Urinary bladder (tissue), 4 donors: ENCODE measurements around the gene LETM1. TPM values are rescaled to one million over a fixed set of nuclear protein-coding genes. Genes with fewer than 3 reads are reported as not detected.
"Not testable (repeated sequence)": the region's sequence is repeated elsewhere in the genome, so short reads cannot be mapped to it uniquely, and the experiment has no call there.

Source experiments
- DNase-seq: peaks from one replicate; pipeline ENCODE4 v3.0.0-alpha.2; 2015; ENCODE audit errors: extremely low spot score
- H3K27ac ChIP-seq: one replicate; pipeline ENCODE4 v1.5.1; 2013; ENCODE audit warnings: low read depth, mild to moderate bottlenecking, moderate library complexity
- H3K36me3 ChIP-seq: one replicate; pipeline ENCODE4 v1.6.1; 2013; ENCODE audit warnings: mild to moderate bottlenecking, moderate library complexity; ENCODE audit not compliant: insufficient read depth
- H3K4me1 ChIP-seq: one replicate; pipeline ENCODE4 v1.6.1; 2013; ENCODE audit warnings: mild to moderate bottlenecking, moderate library complexity; ENCODE audit not compliant: insufficient read depth
- H3K4me3 ChIP-seq: one replicate; pipeline ENCODE4 v1.5.1; 2013; ENCODE audit warnings: low read depth, low read length
- WGBS: extraction: QIAGEN DNeasy Blood & Tissue Kit; methylation state at CpG from one replicate; pipeline ENCODE4 v1.1.7; 2013; 5-methylcytosine and 5-hydroxymethylcytosine counted together
- polyA plus RNA-seq: library from polyadenylated mRNA; stranded (reverse); fragments of 200-250 nt; gene quantifications from one replicate; pipeline ENCODE4 v1.2.3, GENCODE V29; 2013
- total RNA-seq: library from RNA; depleted of rRNA; stranded (reverse); fragments of >200 nt; gene quantifications from one replicate; pipeline ENCODE4 v1.2.3, GENCODE V29; 2014
- donor health status: healthy with polysubstance abuse.
- donor health status: healthy.

Gene LETM1
- total and polyA plus RNA-seq, 2 donors, result 15.6 to 19.0 TPM

- no peaks in the 10 kb centered on the region for H3K4me1 ChIP-seq
- 82% methylated on average over 9 of the region's 9 CpGs for WGBS
- H3K27ac ChIP-seq, result no peak overlapping the region
- no peak overlapping the region for H3K4me3 ChIP-seq
- no peaks in the 10 kb centered on the region for H3K36me3 ChIP-seq
- DNase-seq, result no peak
Measured at GRCh38 chr4:1852904-1853623, 2.9 kb downstream of the LETM1 start.

- Histone ChIP-seq H3K4me1 (peaks cover 1% of the 10 kb centered on the region), H3K27ac (no peak overlapping the region), H3K4me3 (no peak overlapping the region), H3K36me3 (no peaks in the 10 kb centered on the region)
- DNase-seq, result no peak
- WGBS, result 84% methylated on average over 16 of the region's 16 CpGs
Measured at GRCh38 chr4:1851575-1852410, 4.2 kb downstream of the LETM1 start.

DNA sequence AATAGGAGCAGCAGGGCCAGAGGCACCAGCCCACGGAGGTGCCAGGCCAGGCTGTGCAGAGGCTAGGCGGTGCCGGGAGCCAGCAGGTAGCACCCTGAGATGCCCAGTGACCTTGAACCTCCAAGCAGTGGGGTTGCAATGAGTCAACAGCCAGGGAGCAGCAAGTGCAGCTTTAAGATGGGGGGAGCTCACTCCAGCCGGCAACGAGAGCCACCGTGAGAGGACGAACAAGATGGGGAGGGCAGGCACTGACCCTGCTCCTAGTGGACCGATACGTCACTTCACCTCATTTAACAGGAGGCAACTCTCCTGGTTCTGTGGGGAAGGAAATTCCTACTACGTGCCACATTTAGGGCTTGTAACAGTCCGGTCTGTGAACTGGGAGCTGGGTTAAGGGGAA lies 4.8 kb downstream of the LETM1 start:
- peaks cover 1% of the 10 kb centered on the region for H3K4me1 ChIP-seq
- DNase-seq, result no peak
- WGBS, result 75% methylated on average over 11 of the region's 11 CpGs
- H3K27ac ChIP-seq, result no peak overlapping the region
- H3K4me3 ChIP-seq, result no peak overlapping the region
- H3K36me3 ChIP-seq, result no peaks in the 10 kb centered on the region

- 91% methylated on average over 10 of the region's 10 CpGs for WGBS
Measured at GRCh38 chr4:1850276-1850675, 5.7 kb downstream of the LETM1 start.

DNA sequence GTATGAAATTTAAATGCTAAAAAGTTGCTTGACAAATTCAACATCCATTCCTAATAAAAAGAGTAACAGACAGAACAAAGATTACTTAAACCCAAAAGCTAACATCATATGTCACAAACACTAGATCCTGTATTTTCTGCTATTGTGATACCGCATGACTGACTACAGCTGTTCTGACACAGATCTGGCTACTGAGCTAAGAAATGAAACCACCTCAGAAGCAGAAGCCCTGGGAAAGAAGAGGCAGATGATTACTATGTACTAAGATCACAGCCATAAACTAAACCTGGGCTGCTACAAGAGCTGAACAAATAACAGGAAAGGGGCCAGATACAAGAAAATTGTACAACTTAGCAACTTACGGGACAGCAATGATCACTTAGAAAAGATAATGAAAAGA lies 9.4 kb downstream of the LETM1 start:
- Histone ChIP-seq H3K36me3 (no peaks in the 10 kb centered on the region), H3K4me1 (peaks cover 1% of the 10 kb centered on the region), H3K4me3 (no peak overlapping the region), H3K27ac (no peak overlapping the region)
- WGBS, result 91% methylated on average over 2 of the region's 2 CpGs
- no peak for DNase-seq

More at GRCh38 chr4:1850276-1850675, 5.7 kb downstream of the LETM1 start:
- H3K27ac ChIP-seq, result no peak overlapping the region
- peaks cover 1% of the 10 kb centered on the region for H3K4me1 ChIP-seq
- DNase-seq, result no peak
- H3K36me3 ChIP-seq, result no peaks in the 10 kb centered on the region
- no peak overlapping the region for H3K4me3 ChIP-seq

- WGBS, result 96% methylated on average over 10 of the region's 10 CpGs
- not testable (repeated sequence) for H3K4me1 ChIP-seq, H3K36me3 ChIP-seq, H3K4me3 ChIP-seq, H3K27ac ChIP-seq, DNase-seq
Measured at GRCh38 chr4:1844618-1845017, 11.3 kb downstream of the LETM1 start.

- Histone ChIP-seq H3K4me3 (no peak overlapping the region), H3K27ac (no peak overlapping the region), H3K36me3 (no peaks in the 10 kb centered on the region), H3K4me1 (peaks cover 1% of the 10 kb centered on the region)
- DNase-seq, result no peak
- 60% methylated on average over 10 of the region's 10 CpGs for WGBS
Measured at GRCh38 chr4:1843852-1844251, 12.1 kb downstream of the LETM1 start.

- Histone ChIP-seq H3K4me1 (peaks cover 1% of the 10 kb centered on the region), H3K4me3 (no peak overlapping the region), H3K36me3 (no peaks in the 10 kb centered on the region), H3K27ac (no peak overlapping the region)
- DNase-seq, result no peak
- WGBS, result 78% methylated on average over 17 of the region's 17 CpGs
Measured at GRCh38 chr4:1842993-1843448, 12.9 kb downstream of the LETM1 start.

DNA sequence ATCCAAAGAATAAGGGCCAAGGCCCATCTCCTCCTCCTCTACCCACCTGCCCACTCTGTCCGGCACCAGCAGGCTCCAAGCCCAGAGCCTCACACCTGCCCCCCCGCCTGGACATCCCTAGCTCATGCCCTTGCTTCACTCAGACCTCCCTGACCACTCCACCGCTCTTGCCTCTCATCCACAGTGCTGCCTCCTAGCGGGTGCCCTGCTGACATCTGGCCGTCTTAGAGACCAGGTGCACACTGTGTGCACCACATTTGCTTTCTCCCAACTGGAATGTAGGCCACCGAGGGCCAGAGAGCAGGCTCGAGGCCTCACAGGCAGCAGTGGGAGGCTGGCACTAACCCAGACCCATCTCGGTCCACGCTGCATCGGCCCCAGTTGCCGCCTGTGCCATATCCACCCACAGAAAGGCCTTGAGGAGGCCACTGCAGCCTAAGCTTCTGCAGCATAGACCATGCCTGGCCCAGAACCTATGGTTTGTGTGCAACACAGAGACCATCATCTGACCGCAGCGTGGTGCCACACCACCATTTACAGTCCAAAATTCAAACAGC lies 13.5 kb downstream of the LETM1 start:
- DNase-seq, result no peak
- no peak overlapping the region for H3K4me3 ChIP-seq
- no peak overlapping the region for H3K27ac ChIP-seq
- WGBS, result 91% methylated on average over 13 of the region's 13 CpGs
- H3K4me1 ChIP-seq, result peaks cover 1% of the 10 kb centered on the region
- no peaks in the 10 kb centered on the region for H3K36me3 ChIP-seq

GRCh38 chr4:1841887-1842210 lies 14.1 kb downstream of the LETM1 start:
- H3K4me1 ChIP-seq, result no peaks in the 10 kb centered on the region
- 88% methylated on average over 9 of the region's 9 CpGs for WGBS
- H3K36me3 ChIP-seq, result no peaks in the 10 kb centered on the region

DNA sequence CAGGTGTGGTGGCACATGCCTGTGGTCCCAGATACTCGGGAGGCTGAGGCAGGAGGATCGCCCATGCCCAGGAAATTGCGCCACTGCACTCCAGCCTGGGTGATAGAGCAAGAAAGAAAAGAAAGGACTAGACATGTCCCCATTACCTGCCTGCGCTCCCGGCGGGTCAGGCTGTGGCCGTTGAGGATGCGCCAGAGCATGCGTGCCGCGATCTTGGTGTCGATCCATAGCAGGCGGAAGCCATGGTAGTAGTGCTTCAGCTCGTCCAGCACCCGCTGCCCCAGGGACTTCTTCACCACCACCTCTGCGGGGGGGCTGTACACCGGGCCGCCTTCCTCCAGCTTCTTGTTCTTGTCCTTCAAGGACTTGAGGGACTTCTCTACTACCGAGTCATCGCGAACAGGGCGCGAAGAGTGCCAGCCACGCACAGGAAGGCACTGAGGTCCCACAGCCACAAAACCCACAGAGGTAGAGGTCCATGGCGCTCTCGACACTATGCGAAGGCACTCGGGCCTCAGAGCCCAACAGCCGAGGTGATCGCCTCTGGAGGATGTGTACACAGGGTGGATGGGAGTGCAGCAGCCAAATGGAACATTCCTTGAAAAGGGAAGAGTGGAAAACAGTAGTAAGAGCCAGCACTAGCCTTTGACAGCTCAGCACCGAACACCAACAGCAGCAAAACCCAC lies 14.6 kb downstream of the LETM1 start:
- H3K27ac ChIP-seq, result no peak overlapping the region
- H3K4me1 ChIP-seq, result no peaks in the 10 kb centered on the region
- no peak overlapping the region for H3K4me3 ChIP-seq
- WGBS, result 94% methylated on average over 31 of the region's 31 CpGs
- H3K36me3 ChIP-seq, result no peaks in the 10 kb centered on the region
- no peak for DNase-seq

More at GRCh38 chr4:1841887-1842210, 14.1 kb downstream of the LETM1 start:
- Histone ChIP-seq H3K27ac (no peak overlapping the region), H3K4me3 (no peak overlapping the region)
- no peak for DNase-seq

DNA sequence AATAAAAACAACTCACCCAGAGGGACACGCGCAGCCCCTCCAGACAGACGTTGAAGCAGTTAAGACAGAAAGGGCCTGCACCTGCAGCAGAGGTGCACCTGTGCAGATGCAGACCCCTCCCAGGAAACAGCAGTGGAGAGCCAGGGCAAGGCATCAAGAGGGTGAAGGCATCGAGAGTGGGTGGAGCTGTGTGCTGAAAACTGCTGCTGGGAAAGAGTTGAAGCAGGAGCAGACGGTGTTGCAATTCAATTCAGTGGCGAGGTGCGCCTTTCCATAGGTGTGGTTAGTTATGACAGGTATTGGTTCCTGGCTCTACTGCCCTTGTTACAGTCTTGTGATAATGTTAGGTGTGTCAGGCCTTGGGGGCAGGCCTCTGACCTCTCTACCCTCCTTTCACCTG lies 16.7 kb downstream of the LETM1 start:
- Histone ChIP-seq H3K27ac (no peak overlapping the region), H3K36me3 (peaks cover 7% of the 10 kb centered on the region), H3K4me1 (no peaks in the 10 kb centered on the region), H3K4me3 (no peak overlapping the region)
- 92% methylated on average over 7 of the region's 7 CpGs for WGBS
- no peak for DNase-seq

- WGBS, result 93% methylated on average over 10 of the region's 10 CpGs
- Histone ChIP-seq H3K4me3 (no peak overlapping the region), H3K36me3 (peaks cover 11% of the 10 kb centered on the region), H3K27ac (no peak overlapping the region), H3K4me1 (no peaks in the 10 kb centered on the region)
- DNase-seq, result no peak
Measured at GRCh38 chr4:1837069-1837468, 18.9 kb downstream of the LETM1 start.
